GM19351 (cell line): ENCODE results near the gene BACE2.
"Not testable (repeated sequence)": the region's sequence is repeated elsewhere in the genome, so short reads cannot be mapped to it uniquely, and the experiment has no call there.

Source experiments
- ATAC-seq: cut with Tn5 transposase; IDR thresholded peaks from one replicate; pipeline ENCODE4 v1.9.1; 2021; ENCODE audit warnings: mild to moderate bottlenecking, moderate library complexity; ENCODE audit not compliant: unreplicated experiment

Gene BACE2

DNA sequence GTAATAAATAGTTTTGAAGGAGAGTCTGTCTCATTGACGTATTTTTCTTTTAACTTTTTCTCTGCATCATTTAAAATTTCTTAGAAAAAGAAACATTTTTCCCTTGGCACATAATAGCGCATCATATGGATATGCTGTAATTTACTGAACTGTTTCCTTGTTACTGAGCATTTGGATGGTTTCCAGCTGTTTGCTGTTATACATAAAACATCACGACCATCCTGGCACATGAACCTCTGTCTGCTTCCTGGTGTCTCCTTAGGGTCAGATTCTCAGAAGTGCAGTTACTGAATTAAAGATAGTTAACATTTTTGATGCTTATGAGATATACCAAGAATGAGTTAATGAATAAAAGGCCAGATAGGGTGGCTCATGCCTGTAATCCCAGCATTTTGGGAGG lies 67.2 kb downstream of the BACE2 start:
- ATAC-seq: no peak

DNA sequence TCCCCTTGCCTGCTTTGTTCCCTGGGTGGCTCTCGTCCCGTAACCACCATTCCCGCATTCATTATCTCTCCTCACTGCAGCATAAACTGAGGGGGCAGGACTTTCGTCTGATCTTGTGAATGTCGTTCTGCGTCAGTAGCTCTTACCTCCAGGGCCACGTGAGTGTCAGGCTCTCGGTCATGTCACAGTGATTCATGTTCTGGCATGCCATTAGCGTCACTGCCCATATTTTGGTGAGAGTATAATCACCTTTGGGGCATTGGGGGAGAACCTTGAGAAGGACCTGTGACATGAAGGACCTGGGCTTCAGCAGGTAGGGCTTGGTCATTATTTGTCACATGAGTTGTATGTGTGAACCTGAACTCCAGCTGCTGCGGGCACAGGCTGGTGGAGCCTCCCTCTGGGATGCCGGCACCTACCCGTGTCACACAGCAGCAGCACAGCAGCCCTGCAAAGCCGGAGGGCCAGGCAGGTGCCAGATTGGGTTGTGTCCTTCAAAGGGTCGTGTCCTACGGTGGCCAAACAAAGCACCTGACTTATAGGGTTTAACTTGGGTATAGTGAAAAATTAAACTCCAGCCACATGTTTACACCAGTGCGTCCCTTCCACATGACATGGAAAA lies 68.5 kb downstream of the BACE2 start:
- no peak for ATAC-seq

DNA sequence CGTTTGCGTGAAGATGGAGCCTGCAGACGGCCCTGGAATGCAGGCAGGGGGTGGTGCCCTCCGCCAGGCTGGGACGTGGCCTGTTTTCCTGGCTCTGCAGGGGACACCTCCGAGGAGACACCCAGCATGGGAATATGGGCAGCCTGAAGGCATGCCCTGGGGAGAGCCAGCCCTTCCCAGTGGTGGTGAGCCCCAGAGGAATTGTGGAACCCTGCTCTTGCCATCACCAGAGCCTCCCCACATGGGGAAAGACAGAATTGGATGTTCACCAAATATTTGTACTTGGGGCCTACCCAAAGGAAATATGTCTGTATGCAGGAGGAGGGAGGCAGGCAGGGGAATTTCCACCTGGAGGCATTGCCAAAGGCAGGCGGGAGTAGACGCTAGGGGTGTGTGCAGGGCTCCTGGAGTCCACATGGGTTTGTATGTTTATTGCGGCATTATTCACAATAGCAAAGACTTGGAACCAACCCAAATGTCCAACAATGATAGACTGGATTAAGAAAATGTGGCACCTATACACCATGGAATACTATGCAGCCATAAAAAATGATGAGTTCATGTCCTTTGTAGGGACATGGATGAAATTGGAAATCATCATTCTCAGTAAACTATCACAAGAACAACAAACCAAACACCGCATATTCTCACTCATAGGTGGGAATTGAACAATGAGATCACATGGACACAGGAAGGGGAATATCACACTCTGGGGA lies 70.3 kb downstream of the BACE2 start:
- not testable (repeated sequence) for ATAC-seq

- ATAC-seq: no peak
Observed at GRCh38 chr21:41240040-41240439, 72.1 kb downstream of the BACE2 start.

DNA sequence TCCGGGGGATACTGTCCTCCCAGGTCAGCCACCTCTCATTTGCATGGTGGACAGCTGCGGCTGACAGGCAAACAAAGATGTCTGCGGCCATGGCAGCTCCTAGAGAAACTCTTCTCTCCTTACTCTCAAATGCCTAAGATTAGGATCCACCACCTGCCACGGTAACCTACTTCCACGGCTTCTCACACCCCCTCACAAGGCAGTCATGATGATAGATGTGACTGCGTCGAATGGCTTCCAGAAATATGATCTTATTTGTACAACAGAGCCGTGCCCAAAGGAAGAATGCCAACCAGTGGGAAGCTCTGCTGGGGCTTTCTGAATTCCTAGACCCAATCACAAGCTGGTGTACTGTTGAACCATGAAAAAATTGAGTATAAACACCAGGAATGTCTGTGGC lies 73.4 kb downstream of the BACE2 start:
- no peak for ATAC-seq

- ATAC-seq: no peak
Observed at GRCh38 chr21:41242238-41242829, 74.4 kb downstream of the BACE2 start.

- no peak for ATAC-seq
Observed at GRCh38 chr21:41243107-41243506, 75.1 kb downstream of the BACE2 start.

GRCh38 chr21:41244266-41244880 lies 76.4 kb downstream of the BACE2 start:
- ATAC-seq: not testable (repeated sequence)

- no peak for ATAC-seq
Observed at GRCh38 chr21:41245509-41246135, 77.7 kb downstream of the BACE2 start.

DNA sequence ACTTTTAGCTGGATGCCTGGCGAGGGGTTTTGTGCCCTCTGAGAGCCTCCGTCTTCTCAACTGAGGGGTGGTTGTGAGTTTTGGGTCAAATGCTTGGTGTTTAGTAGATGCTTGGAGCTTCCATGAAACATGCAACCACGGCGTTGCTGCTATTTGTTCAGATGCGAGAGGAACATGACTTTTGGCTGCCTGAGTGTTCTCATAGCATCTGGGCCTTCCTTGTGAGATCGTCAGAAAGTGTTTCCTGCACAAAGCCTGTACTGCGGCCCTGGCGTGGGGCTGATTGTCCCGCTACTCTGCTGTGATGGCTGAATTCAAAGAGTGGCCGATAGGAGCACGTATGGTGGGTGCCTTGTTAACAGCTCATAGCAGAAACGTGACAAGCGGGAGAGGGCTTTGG lies 78.8 kb downstream of the BACE2 start:
- no peak for ATAC-seq

- ATAC-seq: no peak
Observed at GRCh38 chr21:41247561-41248545, 79.9 kb downstream of the BACE2 start.

DNA sequence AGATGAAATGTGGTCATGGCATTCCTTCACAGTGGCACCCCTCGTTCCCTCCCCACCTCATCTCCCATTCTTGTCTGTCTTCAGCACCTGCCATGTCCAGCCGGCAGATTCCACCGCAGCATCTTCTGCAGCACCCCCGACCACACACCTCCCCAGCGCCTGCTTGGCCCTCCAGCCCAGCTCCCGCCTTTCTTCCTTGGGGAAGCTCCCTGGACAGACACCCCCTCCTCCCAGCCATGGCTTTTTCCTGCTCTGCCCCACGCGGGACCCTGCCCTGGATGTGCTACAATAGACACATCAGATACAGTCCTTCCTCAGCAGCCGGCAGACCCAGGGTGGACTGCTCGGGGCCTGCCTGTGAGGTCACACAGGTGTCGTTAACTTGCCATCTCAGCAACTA lies 81.5 kb downstream of the BACE2 start:
- ATAC-seq: no peak

- no peak for ATAC-seq
Observed at GRCh38 chr21:41250519-41250918, 82.6 kb downstream of the BACE2 start.

DNA sequence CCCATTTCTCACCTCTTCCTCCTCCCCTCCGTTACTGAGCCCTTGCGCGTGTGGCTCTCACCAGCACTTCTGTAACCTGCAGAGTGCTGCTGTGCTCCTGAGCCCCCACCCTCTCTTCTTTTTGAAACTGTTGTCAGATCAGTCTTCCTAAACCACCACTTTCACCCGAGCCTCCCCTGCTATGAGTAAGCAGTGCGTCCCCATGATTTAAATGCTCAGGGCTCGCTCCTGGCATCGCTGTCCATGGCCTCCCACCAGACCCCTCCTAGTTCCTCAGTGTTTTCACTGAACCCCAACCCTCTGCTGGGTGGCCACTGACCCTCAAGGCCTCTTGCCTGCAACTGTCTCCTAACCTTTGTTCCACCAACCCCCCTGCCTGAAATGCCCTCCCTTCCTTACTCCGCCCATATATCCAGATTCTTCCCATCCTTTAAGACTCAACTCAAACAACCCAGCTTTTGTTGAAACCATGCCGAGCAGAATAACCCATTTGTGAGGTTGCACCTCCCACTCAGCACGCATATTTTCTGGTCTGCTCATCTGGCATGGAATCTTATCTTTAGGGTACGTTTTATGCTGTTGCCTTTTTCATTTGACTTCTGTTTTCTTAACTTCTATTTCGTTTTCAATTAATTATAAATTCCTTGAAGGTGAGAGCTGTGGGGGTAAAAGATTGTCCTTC lies 84.1 kb downstream of the BACE2 start:
- ATAC-seq: no peak

DNA sequence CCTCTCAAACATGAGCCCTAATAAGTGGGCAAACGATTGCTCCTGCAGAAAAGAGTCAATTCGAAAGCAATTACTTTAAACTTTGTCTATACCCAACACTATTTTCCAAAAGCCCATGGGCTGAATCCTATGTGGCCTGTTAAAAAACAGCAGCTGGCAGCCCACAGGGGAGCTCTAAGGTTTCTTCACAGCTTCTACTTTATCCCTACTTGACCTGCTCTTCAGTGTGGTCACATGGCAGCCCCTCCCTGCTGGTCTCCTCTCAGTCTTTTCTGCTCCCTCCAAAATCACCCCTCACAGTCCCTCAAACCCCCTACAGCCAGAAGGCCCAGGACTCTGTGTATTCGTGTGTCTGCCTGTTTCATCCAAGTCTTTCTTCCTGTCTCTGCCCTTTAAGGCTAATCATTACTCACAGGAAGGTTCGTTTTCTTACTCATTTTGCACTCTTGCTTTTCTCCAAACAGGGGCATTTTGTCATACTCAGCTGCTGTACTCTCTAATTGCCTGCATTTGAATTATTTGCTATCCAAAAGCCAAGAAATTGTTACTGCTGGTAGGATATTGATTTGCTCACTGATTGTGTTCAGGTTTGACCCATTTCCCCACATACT lies 86.2 kb downstream of the BACE2 start:
- no peak for ATAC-seq

- no peak for ATAC-seq
Observed at GRCh38 chr21:41255190-41255589, 87.2 kb downstream of the BACE2 start.

DNA sequence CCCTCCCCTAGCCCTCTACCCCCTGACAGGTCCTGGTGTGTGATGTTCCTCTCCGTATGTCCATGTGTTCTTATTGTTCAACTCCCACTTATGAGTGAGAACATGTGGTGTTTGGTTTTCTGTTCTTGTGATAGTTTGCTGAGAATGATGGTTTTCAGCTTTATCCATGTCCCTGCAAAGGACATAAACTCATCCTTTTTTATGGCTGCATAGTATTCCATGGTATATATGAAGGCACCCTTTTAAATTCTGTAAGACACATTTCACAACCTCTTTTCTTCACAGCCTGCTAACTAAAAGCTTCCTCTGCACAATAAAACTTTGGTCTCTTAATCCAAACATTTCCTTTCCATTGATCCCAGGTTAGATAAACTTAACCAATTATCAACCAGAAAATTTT lies 88.3 kb downstream of the BACE2 start:
- not testable (repeated sequence) for ATAC-seq

GRCh38 chr21:41256771-41257702 lies 89.1 kb downstream of the BACE2 start:
- no peak for ATAC-seq
